Activated naive CD4-positive, alpha-beta T cell treated with anti-CD3 and anti-CD28 coated beads, Interleukin-2, amount 10 ng/mL, durations not matched to agents 7 days and 5 days (primary cell): Measurements from ENCODE around the gene PFDN2.
A peak's percentile ranks its signal among the peaks of the same experiment; 100 is the strongest.

Experiments used
- CTCF ChIA-PET: fragments of 350-600 bp; sonication (Branson Sonifier 250); formaldehyde crosslinking; loops from one replicate; lab custom pipeline; 2021; ENCODE audit warnings: antibody characterized with exemption; lab: Charles Lee
- DNase-seq: peaks from one replicate; pipeline ENCODE4 v3.0.0-alpha.2; 2020
- H3K27ac Mint-ChIP-seq: one replicate; pipeline ENCODE4 v1.8.0; 2021; ENCODE audit warnings: mild to moderate bottlenecking, moderate library complexity, mixed read lengths
- H3K27me3 Mint-ChIP-seq: one replicate; pipeline ENCODE4 v1.8.0; 2021; ENCODE audit warnings: mild to moderate bottlenecking, mixed read lengths
- H3K36me3 Mint-ChIP-seq: one replicate; pipeline ENCODE4 v1.8.0; 2021; ENCODE audit warnings: mixed read lengths
- H3K4me1 Mint-ChIP-seq: one replicate; pipeline ENCODE4 v1.8.0; 2021; ENCODE audit warnings: mixed read lengths
- H3K4me3 Mint-ChIP-seq: one replicate; pipeline ENCODE4 v1.8.0; 2021; ENCODE audit warnings: mild to moderate bottlenecking, moderate library complexity, mixed read lengths
- H3K9me3 Mint-ChIP-seq: one replicate; pipeline ENCODE4 v1.8.0; 2021; ENCODE audit warnings: mixed read lengths

The PFDN2 gene

GRCh38 chr1:161079436-161080110, 38.3 kb downstream of the PFDN2 start:
- Mint-ChIP-seq H3K36me3 (no peaks in the 10 kb centered on the region), H3K4me1 (peaks cover 2% of the 10 kb centered on the region), H3K27me3 (peaks cover 26% of the 10 kb centered on the region), H3K9me3 (no peaks in the 10 kb centered on the region), H3K27ac (no peak overlapping the region), H3K4me3 (no peak overlapping the region)
- CTCF ChIA-PET, result interaction anchor here (1.1 to 1.3 kb wide), 2 partner anchors 9 to 11 kb away, joined by 3 to 5 read pairs; no protein-coding TSS in a partner anchor
- no peak for DNase-seq

- Mint-ChIP-seq H3K27ac (no peak overlapping the region), H3K36me3 (no peaks in the 10 kb centered on the region), H3K4me3 (no peak overlapping the region), H3K4me1 (peaks cover 13% of the 10 kb centered on the region), H3K9me3 (no peaks in the 10 kb centered on the region), H3K27me3 (peaks cover 18% of the 10 kb centered on the region)
- CTCF ChIA-PET, result interaction anchor here (1.4 kb wide), 1 partner anchor 18 kb away, joined by 5 read pairs; no protein-coding TSS in a partner anchor
- no peak for DNase-seq
Observed at GRCh38 chr1:161077426-161077825, 40.4 kb downstream of the PFDN2 start.

- Mint-ChIP-seq H3K4me1 (peaks cover 22% of the 10 kb centered on the region), H3K27ac (no peak overlapping the region), H3K27me3 (peaks cover 18% of the 10 kb centered on the region), H3K9me3 (no peaks in the 10 kb centered on the region), H3K36me3 (no peaks in the 10 kb centered on the region), H3K4me3 (no peak overlapping the region)
- no peak for DNase-seq
- CTCF ChIA-PET, result interaction anchor here (0.6 to 1.4 kb wide), 3 partner anchors 19 to 28 kb away, joined by 3 to 6 read pairs (median 5); no protein-coding TSS in a partner anchor
Observed at GRCh38 chr1:161076410-161076809, 41.4 kb downstream of the PFDN2 start.

- H3K27ac Mint-ChIP-seq, result no peak overlapping the region
Observed at GRCh38 chr1:161074676-161075368, 43.0 kb downstream of the PFDN2 start.

GRCh38 chr1:161073474-161074121, 44.2 kb downstream of the PFDN2 start:
- peaks cover 4% of the 10 kb centered on the region for H3K27me3 Mint-ChIP-seq
- no peak overlapping the region for H3K4me3 Mint-ChIP-seq
- CTCF ChIA-PET, result interaction anchor here (1.2 to 8.3 kb wide), 3 partner anchors 12 to 66 kb away, joined by 3 to 196 read pairs (median 20); partner anchors contain the start of gene KLHDC9
- H3K27ac Mint-ChIP-seq, result no peak overlapping the region
- H3K36me3 Mint-ChIP-seq, result peaks cover 10% of the 10 kb centered on the region
- no peak for DNase-seq
- H3K4me1 Mint-ChIP-seq, result peaks cover 37% of the 10 kb centered on the region
- H3K9me3 Mint-ChIP-seq, result no peaks in the 10 kb centered on the region

More at GRCh38 chr1:161074676-161075368, 43.0 kb downstream of the PFDN2 start:
- H3K9me3 Mint-ChIP-seq, result no peaks in the 10 kb centered on the region
- H3K4me1 Mint-ChIP-seq, result peaks cover 38% of the 10 kb centered on the region
- no peaks in the 10 kb centered on the region for H3K36me3 Mint-ChIP-seq
- no peak for DNase-seq
- H3K4me3 Mint-ChIP-seq, result no peak overlapping the region
- CTCF ChIA-PET, result interaction anchor here (0.7 to 8.3 kb wide), 2 partner anchors 22 to 64 kb away, joined by 3 to 196 read pairs; partner anchors contain the start of gene KLHDC9
- peaks cover 14% of the 10 kb centered on the region for H3K27me3 Mint-ChIP-seq

GRCh38 chr1:161072751-161073449, 44.9 kb downstream of the PFDN2 start:
- DNase-seq, result no peak
- peaks cover 42% of the 10 kb centered on the region for H3K4me1 Mint-ChIP-seq

GRCh38 chr1:161071886-161072371, 45.9 kb downstream of the PFDN2 start:
- peak; percentile 74 for DNase-seq
- peaks cover 4% of the 10 kb centered on the region for H3K27me3 Mint-ChIP-seq
- CTCF ChIA-PET, result interaction anchor here (0.9 to 8.3 kb wide), 12 partner anchors 8 to 86 kb away, joined by 3 to 196 read pairs (median 6); partner anchors contain the start of genes DEDD, KLHDC9, UFC1 and USF1
- peaks cover 25% of the 10 kb centered on the region for H3K36me3 Mint-ChIP-seq
- H3K4me3 Mint-ChIP-seq, result no peak overlapping the region
- peaks cover 49% of the 10 kb centered on the region for H3K4me1 Mint-ChIP-seq
- H3K27ac Mint-ChIP-seq, result peak overlapping the region; percentile 16
- H3K9me3 Mint-ChIP-seq, result no peaks in the 10 kb centered on the region

More at GRCh38 chr1:161072751-161073449, 44.9 kb downstream of the PFDN2 start:
- Mint-ChIP-seq H3K9me3 (no peaks in the 10 kb centered on the region), H3K27me3 (peaks cover 4% of the 10 kb centered on the region), H3K36me3 (peaks cover 17% of the 10 kb centered on the region), H3K4me3 (no peak overlapping the region), H3K27ac (no peak overlapping the region)
- CTCF ChIA-PET, result interaction anchor here (1.2 to 8.3 kb wide), 5 partner anchors 13 to 85 kb away, joined by 3 to 196 read pairs (median 20); partner anchors contain the start of genes KLHDC9 and USF1

- CTCF ChIA-PET, result interaction anchor here (0.9 to 8.3 kb wide), 19 partner anchors 10 to 87 kb away, joined by 3 to 196 read pairs (median 4); partner anchors contain the start of genes DEDD, KLHDC9, NECTIN4 and NIT1
- Mint-ChIP-seq H3K4me1 (peaks cover 57% of the 10 kb centered on the region), H3K27me3 (no peaks in the 10 kb centered on the region), H3K27ac (peak overlapping the region; percentile 99), H3K36me3 (peaks cover 31% of the 10 kb centered on the region), H3K4me3 (peak overlapping the region; percentile 23), H3K9me3 (no peaks in the 10 kb centered on the region)
- no peak for DNase-seq
Observed at GRCh38 chr1:161070761-161071160, 47.1 kb downstream of the PFDN2 start.

- CTCF ChIA-PET, result interaction anchor here (0.9 to 8.3 kb wide), 14 partner anchors 11 to 113 kb away, joined by 3 to 196 read pairs (median 4); partner anchors contain the start of genes DEDD, KLHDC9, NECTIN4 and NIT1
- peak within 1 kb of the TSS; percentile 99 for H3K27ac Mint-ChIP-seq
- DNase-seq, result peak; percentile 94
Observed at GRCh38 chr1:161069731-161070270, 48.0 kb downstream of the PFDN2 start, which contains the start of gene ARHGAP30. ARHGAP30 (minus strand) TSS chr1:161069891; CDS start chr1:161069624, 267 bp downstream.

GRCh38 chr1:161069241-161069640, 48.6 kb downstream of the PFDN2 start:
- Mint-ChIP-seq H3K27me3 (no peaks in the 10 kb centered on the region), H3K36me3 (peaks cover 36% of the 10 kb centered on the region), H3K4me3 (peak overlapping the region; percentile 97), H3K9me3 (no peaks in the 10 kb centered on the region), H3K4me1 (peaks cover 70% of the 10 kb centered on the region), H3K27ac (peak overlapping the region; percentile 99)
- CTCF ChIA-PET, result interaction anchor here (0.9 to 8.3 kb wide), 9 partner anchors 23 to 113 kb away, joined by 3 to 196 read pairs (median 5); partner anchors contain the start of genes DEDD, KLHDC9 and USF1
- peak; percentile 45 for DNase-seq

More at GRCh38 chr1:161069731-161070270, 48.0 kb downstream of the PFDN2 start, which contains the start of gene ARHGAP30:
- Mint-ChIP-seq H3K4me1 (peaks cover 64% of the 10 kb centered on the region), H3K36me3 (peaks cover 31% of the 10 kb centered on the region), H3K4me3 (peak within 1 kb of the TSS; percentile 97), H3K27me3 (no peaks in the 10 kb centered on the region), H3K9me3 (no peaks in the 10 kb centered on the region)

- no peaks in the 10 kb centered on the region for H3K9me3 Mint-ChIP-seq
Observed at GRCh38 chr1:161068306-161069234, 49.3 kb downstream of the PFDN2 start.

More at GRCh38 chr1:161068306-161069234, 49.3 kb downstream of the PFDN2 start:
- DNase-seq, result peak; percentile 92
- H3K4me1 Mint-ChIP-seq, result peaks cover 76% of the 10 kb centered on the region
- peak overlapping the region; percentile 97 for H3K4me3 Mint-ChIP-seq
- H3K36me3 Mint-ChIP-seq, result peaks cover 43% of the 10 kb centered on the region
- H3K27ac Mint-ChIP-seq, result peak overlapping the region; percentile 99
- CTCF ChIA-PET, result interaction anchor here (0.8 to 8.3 kb wide), 7 partner anchors 10 to 71 kb away, joined by 3 to 196 read pairs (median 8); partner anchors contain the start of genes KLHDC9, TSTD1 and USF1
- no peaks in the 10 kb centered on the region for H3K27me3 Mint-ChIP-seq
